Fibroblast of lung (primary cell): ENCODE data around the gene CEACAM8. TPM values are rescaled to one million over a fixed set of nuclear protein-coding genes. Genes with fewer than 3 reads are reported as not detected.
"Not testable (repeated sequence)": the region's sequence is repeated elsewhere in the genome, so short reads cannot be mapped to it uniquely, and the experiment has no call there.

Experiments used
- DNase-seq, 2 donors: peaks; one replicate each; pipeline versions ENCODE4 v3.0.0 to v3.0.0-alpha.2; 2010; ENCODE audit warnings: low read depth in 2 of 2
- H2AFZ ChIP-seq: 2 replicates; pipeline ENCODE4 v1.5.1; 2012; ENCODE audit warnings: low read length, control low read depth, inconsistent platforms
- H3K27ac ChIP-seq: 2 replicates; pipeline ENCODE4 v1.5.1; 2011; ENCODE audit warnings: low read length, control low read depth; ENCODE audit not compliant: insufficient read depth
- H3K27me3 ChIP-seq: 2 replicates; pipeline ENCODE4 v1.5.1; 2011; ENCODE audit warnings: mild to moderate bottlenecking, low read length; ENCODE audit not compliant: control insufficient read depth, insufficient read depth
- H3K36me3 ChIP-seq: 2 replicates; pipeline ENCODE4 v1.5.1; 2011; ENCODE audit warnings: low read length; ENCODE audit not compliant: control insufficient read depth, insufficient read depth
- H3K4me1 ChIP-seq: 2 replicates; pipeline ENCODE4 v1.5.1; 2011; ENCODE audit warnings: low read length; ENCODE audit not compliant: control insufficient read depth, insufficient read depth; ENCODE audit errors: extremely low read depth
- H3K4me2 ChIP-seq: 2 replicates; pipeline ENCODE4 v1.5.1; 2011; ENCODE audit warnings: low read length, control low read depth; ENCODE audit not compliant: insufficient read depth; ENCODE audit errors: extremely low read depth
- H3K4me3 ChIP-seq, 4 experiments: fragments of 200-600 bp in 1 of 4; sonication (generic) in 1 of 4; replicated peaks in 1 of 4; 2 replicates each; pipeline ENCODE4 v1.5.1; 2011 to 2016; ENCODE audit warnings: low read length in 4 of 4, low read depth in 3 of 4, mild to moderate bottlenecking in 3 of 4, control low read depth in 2 of 4, inconsistent platforms in 1 of 4, mixed read lengths in 1 of 4; ENCODE audit not compliant: insufficient read depth in 1 of 4; ENCODE audit errors: control extremely low read depth in 1 of 4
- H3K79me2 ChIP-seq: 2 replicates; pipeline ENCODE4 v1.5.1; 2012; ENCODE audit warnings: mild to moderate bottlenecking, low read length, inconsistent platforms; ENCODE audit not compliant: control insufficient read depth, insufficient read depth
- H3K9ac ChIP-seq: 2 replicates; pipeline ENCODE4 v1.5.1; 2011; ENCODE audit warnings: mild to moderate bottlenecking, low read length, control low read depth; ENCODE audit not compliant: insufficient read depth
- H3K9me3 ChIP-seq: 2 replicates; pipeline ENCODE4 v1.5.1; 2012; ENCODE audit warnings: low read depth, low read length; ENCODE audit not compliant: control insufficient read depth, insufficient read depth
- H4K20me1 ChIP-seq: 2 replicates; pipeline ENCODE4 v1.5.1; 2011; ENCODE audit warnings: low read length; ENCODE audit not compliant: control insufficient read depth, insufficient read depth; ENCODE audit errors: extremely low read depth
- EZH2 ChIP-seq: IDR thresholded peaks from 2 replicates; pipeline ENCODE4 v1.5.1; 2012; ENCODE audit warnings: low read length, control low read depth, mild to moderate bottlenecking; ENCODE audit errors: missing control alignments
- polyA plus RNA-seq, 2 donors: library from polyadenylated mRNA; depleted of rRNA in 1 of 2; stranded (reverse) in 1 of 2; unstranded in 1 of 2; fragments of >200 nt; gene quantifications; 2 replicates each; pipeline ENCODE4 v1.2.1, GENCODE V29; 2011 to 2012; ENCODE audit warnings: missing spikeins in 1 of 2
- total RNA-seq: library from RNA; depleted of rRNA; stranded (reverse); fragments of >200 nt; gene quantifications from 2 replicates; pipeline ENCODE4 v1.2.1, GENCODE V29; 2014
- TF ChIP-seq, protein P1 (sequence below), 2 donors: IDR thresholded peaks in 1 of 2; conservative IDR thresholded peaks in 1 of 2; 1 replicate in 1 of 2; 2 replicates in 1 of 2; pipeline ENCODE4 v1.5.1; 2011 to 2012; ENCODE audit warnings: low read length in 2 of 2, control low read depth in 1 of 2, inconsistent platforms in 1 of 2, low read depth in 1 of 2, mild to moderate bottlenecking in 1 of 2

Gene CEACAM8
- total and polyA plus RNA-seq, 2 donors (not counting 1 experiment from before 2014, with no cell fraction given) = not detected

DNA sequence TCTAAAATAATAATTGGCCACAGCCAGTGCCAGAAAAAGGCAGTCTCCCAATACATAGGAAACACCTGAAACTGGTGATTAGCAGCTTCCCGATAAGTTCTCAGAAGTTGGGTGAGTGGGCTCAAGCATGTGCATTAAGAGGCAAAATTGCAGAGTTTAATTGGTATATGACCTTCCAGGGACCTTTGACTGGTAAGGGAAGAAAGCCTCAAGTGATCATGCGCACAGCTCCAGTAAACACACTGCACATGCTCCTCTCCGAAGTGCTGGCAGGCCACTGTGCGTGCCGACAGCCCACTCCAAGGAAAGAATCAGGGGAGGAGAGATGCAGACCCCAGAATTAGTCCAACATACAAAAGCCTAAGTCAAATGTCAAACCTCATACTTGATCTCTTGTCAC lies 18.9 kb upstream of the CEACAM8 start:
- DNase-seq = no peak
- no peaks in the 10 kb centered on the region for H3K36me3 ChIP-seq
- H3K27me3 ChIP-seq = no peaks in the 10 kb centered on the region
- no peaks in the 10 kb centered on the region for H3K4me1 ChIP-seq
- no peak overlapping the region for H3K4me3 ChIP-seq
- TF ChIP-seq EZH2 = no peak
- TF ChIP-seq, protein P1, sequence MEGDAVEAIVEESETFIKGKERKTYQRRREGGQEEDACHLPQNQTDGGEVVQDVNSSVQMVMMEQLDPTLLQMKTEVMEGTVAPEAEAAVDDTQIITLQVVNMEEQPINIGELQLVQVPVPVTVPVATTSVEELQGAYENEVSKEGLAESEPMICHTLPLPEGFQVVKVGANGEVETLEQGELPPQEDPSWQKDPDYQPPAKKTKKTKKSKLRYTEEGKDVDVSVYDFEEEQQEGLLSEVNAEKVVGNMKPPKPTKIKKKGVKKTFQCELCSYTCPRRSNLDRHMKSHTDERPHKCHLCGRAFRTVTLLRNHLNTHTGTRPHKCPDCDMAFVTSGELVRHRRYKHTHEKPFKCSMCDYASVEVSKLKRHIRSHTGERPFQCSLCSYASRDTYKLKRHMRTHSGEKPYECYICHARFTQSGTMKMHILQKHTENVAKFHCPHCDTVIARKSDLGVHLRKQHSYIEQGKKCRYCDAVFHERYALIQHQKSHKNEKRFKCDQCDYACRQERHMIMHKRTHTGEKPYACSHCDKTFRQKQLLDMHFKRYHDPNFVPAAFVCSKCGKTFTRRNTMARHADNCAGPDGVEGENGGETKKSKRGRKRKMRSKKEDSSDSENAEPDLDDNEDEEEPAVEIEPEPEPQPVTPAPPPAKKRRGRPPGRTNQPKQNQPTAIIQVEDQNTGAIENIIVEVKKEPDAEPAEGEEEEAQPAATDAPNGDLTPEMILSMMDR (conservative IDR thresholded peaks at IDR 0.05 in 1 of 2, IDR thresholded peaks at IDR 0.05 in 1 of 2; ENCODE audit: low read depth in 1 of 2, low read length in 2 of 2) = no peak
- no peak overlapping the region for H2AFZ ChIP-seq
- H3K9me3 ChIP-seq = no peaks in the 10 kb centered on the region
- no peaks in the 10 kb centered on the region for H3K79me2 ChIP-seq
- no peak overlapping the region for H3K4me2 ChIP-seq
- H3K9ac ChIP-seq = no peak overlapping the region
- no peaks in the 10 kb centered on the region for H4K20me1 ChIP-seq
- no peak overlapping the region for H3K27ac ChIP-seq

DNA sequence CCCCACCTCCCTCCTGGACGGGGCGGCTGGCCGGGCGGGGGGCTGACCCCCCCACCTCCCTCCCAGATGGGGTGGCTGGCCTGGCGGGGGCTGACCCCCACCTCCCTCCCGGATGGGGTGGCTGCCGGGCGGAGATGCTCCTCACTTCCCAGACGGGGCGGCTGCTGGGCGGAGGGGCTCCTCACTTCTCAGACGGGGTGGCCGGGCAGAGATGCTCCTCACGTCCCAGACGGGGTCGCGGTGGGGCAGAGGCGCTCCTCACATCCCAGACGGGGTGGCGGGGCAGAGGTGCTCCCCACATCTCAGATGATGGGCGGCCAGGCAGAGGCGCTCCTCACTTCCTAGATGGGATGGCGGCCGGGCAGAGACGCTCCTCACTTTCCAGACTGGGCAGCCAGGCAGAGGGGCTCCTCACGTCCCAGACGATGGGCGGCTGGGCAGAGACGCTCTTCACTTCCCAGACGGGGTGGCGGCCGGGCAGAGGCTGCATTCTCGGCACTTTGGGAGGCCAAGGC lies 15.7 kb upstream of the CEACAM8 start:
- H3K4me3 ChIP-seq, H3K79me2 ChIP-seq, DNase-seq, H3K27me3 ChIP-seq, H3K9ac ChIP-seq, H4K20me1 ChIP-seq, H3K27ac ChIP-seq, H3K36me3 ChIP-seq, H3K4me2 ChIP-seq, H3K9me3 ChIP-seq, H2AFZ ChIP-seq, H3K4me1 ChIP-seq: not testable (repeated sequence)

DNA sequence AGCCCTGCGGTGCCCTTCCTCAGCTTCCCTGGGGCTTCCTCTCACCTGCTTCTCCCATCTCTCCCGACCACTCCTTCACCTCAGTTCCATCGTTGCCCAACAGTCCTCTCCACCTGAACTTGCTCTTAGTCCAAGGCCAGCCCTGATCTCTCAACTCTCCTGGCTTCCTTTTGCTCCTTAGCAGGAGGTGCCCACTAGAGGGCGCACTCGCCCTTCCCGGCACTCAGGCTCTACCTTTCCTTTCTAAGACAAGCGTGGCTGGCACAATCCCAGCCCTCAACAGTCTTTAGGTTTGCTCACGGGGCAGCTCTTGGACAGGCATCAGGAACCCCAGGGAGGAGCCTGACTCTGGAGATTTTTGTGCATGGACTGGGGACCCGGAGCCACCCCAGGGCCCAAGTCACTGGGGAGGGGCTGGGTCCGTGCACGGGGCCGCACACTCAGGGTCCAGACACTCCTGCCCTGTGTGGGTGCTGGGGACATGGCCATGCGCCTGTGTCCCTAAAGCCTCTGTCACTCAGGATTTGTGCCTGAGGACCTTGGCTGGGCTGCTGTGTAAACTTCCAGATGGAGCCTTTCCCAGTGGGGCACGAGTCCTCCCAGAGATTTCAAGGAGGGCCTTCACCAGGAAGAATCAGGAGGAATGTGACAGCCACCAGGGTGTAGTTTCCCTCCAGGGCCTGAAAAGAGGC lies 12.1 kb upstream of the CEACAM8 start:
- Histone ChIP-seq H3K27me3 (no peaks in the 10 kb centered on the region), H3K36me3 (no peaks in the 10 kb centered on the region), H3K9me3 (no peaks in the 10 kb centered on the region), H3K79me2 (no peaks in the 10 kb centered on the region), H3K4me1 (no peaks in the 10 kb centered on the region), H3K4me2 (no peak overlapping the region), H3K4me3 (no peak overlapping the region), H3K9ac (no peak overlapping the region), H3K27ac (no peak overlapping the region), H4K20me1 (no peaks in the 10 kb centered on the region), H2AFZ (no peak overlapping the region)
- peak; percentile 2 to 5 for DNase-seq
- TF ChIP-seq EZH2 = no peak
- TF ChIP-seq, protein P1 (conservative IDR thresholded peaks at IDR 0.05 in 1 of 2, IDR thresholded peaks at IDR 0.05 in 1 of 2; ENCODE audit: low read depth in 1 of 2, low read length in 2 of 2) = peak; percentile 58 to 59
